SK-N-SH (cell line): Measurements from ENCODE around the gene SLC26A3. TPM values are rescaled to one million over a fixed set of nuclear protein-coding genes. Genes with fewer than 3 reads are reported as not detected.
A peak's percentile ranks its signal among the peaks of the same experiment; 100 is the strongest.

Experiments used
- CTCF ChIA-PET: fragments of 300-600, 350-600 bp; formaldehyde crosslinking; extraction: SDS; loops from one replicate; lab custom pipeline; 2021; lab: Yijun Ruan, JAX
- POLR2A ChIA-PET: fragments of 350-600 bp; sonication (Branson Sonifier 250); formaldehyde crosslinking; extraction: SDS; loops from one replicate; lab custom pipeline; 2020; ENCODE audit warnings: antibody characterized with exemption, inconsistent platforms; lab: Yijun Ruan, JAX
- DNase-seq: peaks from one replicate; pipeline ENCODE4 v3.0.0; 2012
- H2AFZ ChIP-seq: fragments of 200-600 bp; sonication (generic); 2 replicates; pipeline ENCODE4 v1.8.1; 2016; ENCODE audit warnings: antibody characterized with exemption, mild to moderate bottlenecking, low read depth
- H3F3A ChIP-seq: fragments of 200-600 bp; sonication (generic); replicated peaks from 2 replicates; pipeline ENCODE3; 2016; ENCODE audit warnings: antibody characterized with exemption, mild to moderate bottlenecking; ENCODE audit not compliant: insufficient read depth
- H3K27ac ChIP-seq, 2 experiments: fragments of 200-500 bp in 1 of 2; fragments of 200-600 bp in 1 of 2; sonication (Bioruptor generic) in 1 of 2; sonication (generic), shearing (Covaris generic) in 1 of 2; 2 replicates each; pipeline versions ENCODE4 v1.5.1 to v1.6.1; 2014 to 2016; ENCODE audit warnings: low read depth in 2 of 2, inconsistent platforms in 1 of 2, low read length in 1 of 2, mild to moderate bottlenecking in 1 of 2, mixed read lengths in 1 of 2
- H3K27me3 ChIP-seq: fragments of 200-600 bp; sonication (generic), shearing (Covaris generic); 2 replicates; pipeline ENCODE4 v1.6.1; 2016; ENCODE audit warnings: mixed run types; ENCODE audit not compliant: insufficient read depth
- H3K36me3 ChIP-seq, 2 experiments: fragments of 200-500 bp in 1 of 2; fragments of 200-600 bp in 1 of 2; sonication (Bioruptor generic) in 1 of 2; sonication (generic) in 1 of 2; replicated peaks in 1 of 2; 2 replicates each; pipeline versions ENCODE3 to v1.5.1; 2014 to 2016; ENCODE audit warnings: low read length in 1 of 2, mild to moderate bottlenecking in 1 of 2; ENCODE audit not compliant: insufficient read depth in 2 of 2, control insufficient read depth in 1 of 2
- H3K4me1 ChIP-seq, 2 experiments: fragments of 200-500 bp in 1 of 2; fragments of 200-600 bp in 1 of 2; sonication (Bioruptor generic) in 1 of 2; sonication (generic), shearing (Covaris generic) in 1 of 2; 2 replicates each; pipeline versions ENCODE4 v1.5.1 to v1.6.1; 2014 to 2016; ENCODE audit warnings: low read depth in 1 of 2, low read length in 1 of 2, mixed run types in 1 of 2; ENCODE audit not compliant: insufficient read depth in 2 of 2, control insufficient read depth in 1 of 2
- H3K4me2 ChIP-seq: fragments of 200-600 bp; sonication (generic), shearing (Covaris generic); 2 replicates; pipeline ENCODE4 v1.6.1; 2017; ENCODE audit warnings: mixed run types
- H3K4me3 ChIP-seq, 2 experiments: fragments of 200-500 bp in 1 of 2; fragments of 200-600 bp in 1 of 2; sonication (Bioruptor generic) in 1 of 2; sonication (generic), shearing (Covaris generic) in 1 of 2; 2 replicates each; pipeline versions ENCODE4 v1.5.1 to v1.8.1; 2014 to 2016; ENCODE audit warnings: low read depth in 2 of 2, inconsistent platforms in 1 of 2, low read length in 1 of 2, mild to moderate bottlenecking in 1 of 2, mixed read lengths in 1 of 2, moderate library complexity in 1 of 2
- H3K79me2 ChIP-seq: fragments of 200-600 bp; sonication (generic); 2 replicates; pipeline ENCODE4 v1.8.1; 2017; ENCODE audit warnings: mild to moderate bottlenecking; ENCODE audit not compliant: insufficient read depth
- H3K9ac ChIP-seq: fragments of 200-600 bp; sonication (generic); 2 replicates; pipeline ENCODE4 v1.6.1; 2017; ENCODE audit warnings: mixed run types
- H3K9me2 ChIP-seq: fragments of 200-600 bp; sonication (generic); 2 replicates; pipeline ENCODE4 v1.6.1; 2017; ENCODE audit warnings: mixed run types
- H3K9me3 ChIP-seq: fragments of 200-600 bp; sonication (generic); 2 replicates; pipeline ENCODE4 v1.6.1; 2017; ENCODE audit warnings: mixed run types, mild to moderate bottlenecking, moderate library complexity
- H4K20me1 ChIP-seq: fragments of 200-600 bp; sonication (generic); 2 replicates; pipeline ENCODE4 v1.6.1; 2017; ENCODE audit warnings: mild to moderate bottlenecking, mixed run types; ENCODE audit not compliant: insufficient read depth
- CHD2 ChIP-seq: fragments of 150-350 bp; IDR thresholded peaks from 2 replicates; pipeline ENCODE4 v1.6.1; 2018; ENCODE audit warnings: low read length; ENCODE audit not compliant: partially characterized antibody
- FOSL2 ChIP-seq: IDR thresholded peaks from 2 replicates; pipeline ENCODE4 v1.4.0; 2012; ENCODE audit warnings: low read depth, mild to moderate bottlenecking, moderate library complexity, borderline replicate concordance
- FOXJ3 ChIP-seq: sonication (generic); formaldehyde crosslinking; IDR thresholded peaks from 2 replicates; pipeline ENCODE4 v1.5.1; 2020; ENCODE audit warnings: mild to moderate bottlenecking, missing genetic modification reagents
- GABPA ChIP-seq: IDR thresholded peaks from 2 replicates; pipeline ENCODE4 v1.4.0; 2012; ENCODE audit warnings: low read depth, mild to moderate bottlenecking
- JUND ChIP-seq: IDR thresholded peaks from 2 replicates; pipeline ENCODE4 v1.4.0; 2012
- POLR2AphosphoS5 ChIP-seq: IDR thresholded peaks from 2 replicates; pipeline ENCODE4 v1.6.1; 2012; ENCODE audit warnings: low read depth, low read length
- RAD21 ChIP-seq: IDR thresholded peaks from 2 replicates; pipeline ENCODE4 v1.6.1; 2012; ENCODE audit warnings: mild to moderate bottlenecking, low read length
- RXRA ChIP-seq: IDR thresholded peaks from 2 replicates; pipeline ENCODE4 v1.4.0; 2012; ENCODE audit warnings: low read depth, mild to moderate bottlenecking, borderline replicate concordance
- TEAD4 ChIP-seq: IDR thresholded peaks from 2 replicates; pipeline ENCODE4 v1.4.0; 2012; ENCODE audit warnings: mild to moderate bottlenecking, borderline replicate concordance; ENCODE audit not compliant: insufficient read depth
- YY1 ChIP-seq: IDR thresholded peaks from 2 replicates; pipeline ENCODE4 v1.4.0; 2012; ENCODE audit warnings: low read depth, mild to moderate bottlenecking
- WGBS: methylation state at CpG from one replicate; pipeline ENCODE4 v1.1.6; 2017; ENCODE audit warnings: low lambda C conversion rate; 5-methylcytosine and 5-hydroxymethylcytosine counted together
- polyA plus RNA-seq, 3 experiments: library from polyadenylated mRNA; depleted of rRNA; stranded (reverse); fragments of >200 nt; gene quantifications; 2 replicates each; pipeline ENCODE4 v1.2.3, GENCODE V29; 2012
- TF ChIP-seq, protein P1 (sequence below): IDR thresholded peaks from 2 replicates; pipeline ENCODE4 v1.4.0; 2012; ENCODE audit warnings: low read depth, borderline replicate concordance
- TF ChIP-seq, protein P2 (sequence below): IDR thresholded peaks from 2 replicates; pipeline ENCODE4; 2012
- TF ChIP-seq, protein P3 (sequence below): fragments of 150-350 bp; IDR thresholded peaks from 2 replicates; pipeline ENCODE4 v1.6.1; 2016; ENCODE audit warnings: mild to moderate bottlenecking, low read depth, low read length

Gene SLC26A3
- polyA plus RNA-seq, 1 of the 3 experiments (the other 2 are of a cell fraction): not detected

DNA sequence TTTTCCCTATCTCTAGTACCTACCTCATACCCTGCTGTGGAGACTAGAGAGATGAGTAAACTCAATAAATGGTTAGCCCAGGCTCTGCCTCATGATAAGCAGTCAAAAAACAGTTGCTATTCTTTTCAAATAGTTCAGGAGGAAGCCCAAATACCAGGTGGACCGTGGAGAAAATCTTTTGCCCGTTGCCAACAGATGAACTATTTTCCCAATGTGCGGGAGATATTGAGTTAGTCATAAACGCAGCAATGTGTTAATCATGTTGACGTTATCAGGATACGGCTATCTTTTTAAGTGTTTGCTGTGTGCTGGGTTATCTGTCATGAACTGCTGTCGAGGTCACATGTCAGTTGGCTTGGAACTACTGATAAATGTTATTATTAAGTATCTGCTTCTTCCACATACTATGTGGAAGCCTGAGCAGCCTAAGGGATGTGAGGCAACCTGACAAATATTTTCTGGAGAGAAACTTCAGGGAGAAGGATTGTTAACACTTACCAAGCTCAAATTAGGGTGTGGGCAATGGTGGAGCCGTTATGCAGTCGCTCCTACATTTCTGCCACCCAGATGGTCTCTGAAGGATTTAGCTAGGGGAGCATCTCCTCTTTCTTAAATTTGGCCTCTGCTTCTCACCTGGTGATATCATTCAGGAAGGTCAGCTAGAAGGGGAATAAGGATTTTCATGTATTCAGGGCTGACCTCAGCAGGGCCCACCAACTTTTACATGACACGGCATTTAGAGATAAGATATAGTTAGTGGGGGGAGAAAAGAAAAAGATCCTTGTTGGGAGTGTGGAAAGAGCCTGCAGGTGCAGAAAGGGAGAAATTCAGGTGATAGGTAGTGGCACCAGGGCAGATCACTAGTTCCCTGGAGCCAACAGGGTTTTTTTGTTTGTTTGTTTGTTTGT, 33.5 kb upstream of the SLC26A3 start (continued):
- TF ChIP-seq, protein P1, sequence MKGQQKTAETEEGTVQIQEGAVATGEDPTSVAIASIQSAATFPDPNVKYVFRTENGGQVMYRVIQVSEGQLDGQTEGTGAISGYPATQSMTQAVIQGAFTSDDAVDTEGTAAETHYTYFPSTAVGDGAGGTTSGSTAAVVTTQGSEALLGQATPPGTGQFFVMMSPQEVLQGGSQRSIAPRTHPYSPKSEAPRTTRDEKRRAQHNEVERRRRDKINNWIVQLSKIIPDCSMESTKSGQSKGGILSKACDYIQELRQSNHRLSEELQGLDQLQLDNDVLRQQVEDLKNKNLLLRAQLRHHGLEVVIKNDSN: 0 out of 2 replicates have a peak, but pooled peaks have one; percentile 11
- TF ChIP-seq POLR2AphosphoS5 (no peak), CHD2 (peak; percentile 54)

GRCh38 chr7:107834401-107834800, 31.4 kb upstream of the SLC26A3 start:
- H3K4me2 ChIP-seq: no peak overlapping the region
- TF ChIP-seq FOXJ3 (CRISPR knock-in tag): no peak
- no peak for TF ChIP-seq YY1
- no peak for TF ChIP-seq JUND
- no peak for TF ChIP-seq RXRA
- no peak for TF ChIP-seq RAD21
- TF ChIP-seq, protein P2, sequence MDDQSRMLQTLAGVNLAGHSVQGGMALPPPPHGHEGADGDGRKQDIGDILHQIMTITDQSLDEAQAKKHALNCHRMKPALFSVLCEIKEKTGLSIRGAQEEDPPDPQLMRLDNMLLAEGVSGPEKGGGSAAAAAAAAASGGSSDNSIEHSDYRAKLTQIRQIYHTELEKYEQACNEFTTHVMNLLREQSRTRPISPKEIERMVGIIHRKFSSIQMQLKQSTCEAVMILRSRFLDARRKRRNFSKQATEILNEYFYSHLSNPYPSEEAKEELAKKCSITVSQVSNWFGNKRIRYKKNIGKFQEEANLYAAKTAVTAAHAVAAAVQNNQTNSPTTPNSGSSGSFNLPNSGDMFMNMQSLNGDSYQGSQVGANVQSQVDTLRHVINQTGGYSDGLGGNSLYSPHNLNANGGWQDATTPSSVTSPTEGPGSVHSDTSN: no peak
- TF ChIP-seq FOSL2: no peak
- TF ChIP-seq, protein P3, sequence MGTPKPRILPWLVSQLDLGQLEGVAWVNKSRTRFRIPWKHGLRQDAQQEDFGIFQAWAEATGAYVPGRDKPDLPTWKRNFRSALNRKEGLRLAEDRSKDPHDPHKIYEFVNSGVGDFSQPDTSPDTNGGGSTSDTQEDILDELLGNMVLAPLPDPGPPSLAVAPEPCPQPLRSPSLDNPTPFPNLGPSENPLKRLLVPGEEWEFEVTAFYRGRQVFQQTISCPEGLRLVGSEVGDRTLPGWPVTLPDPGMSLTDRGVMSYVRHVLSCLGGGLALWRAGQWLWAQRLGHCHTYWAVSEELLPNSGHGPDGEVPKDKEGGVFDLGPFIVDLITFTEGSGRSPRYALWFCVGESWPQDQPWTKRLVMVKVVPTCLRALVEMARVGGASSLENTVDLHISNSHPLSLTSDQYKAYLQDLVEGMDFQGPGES: no peak
- no peak for TF ChIP-seq GABPA
- no peak for TF ChIP-seq TEAD4
- 67% methylated on average over 1 of the region's 1 CpG for WGBS

More at GRCh38 chr7:107834401-107834800, 31.4 kb upstream of the SLC26A3 start:
- Histone ChIP-seq H3K4me3 (no peak overlapping the region), H3K27me3 (peaks cover 4% of the 10 kb centered on the region; the same call in 1 of the 2 replicates), H3K79me2 (no peaks in the 10 kb centered on the region), H3F3A (no peaks in the 10 kb centered on the region), H3K9ac (no peak overlapping the region), H3K9me3 (no peaks in the 10 kb centered on the region), H3K9me2 (no peaks in the 10 kb centered on the region), H2AFZ (no peak overlapping the region), H3K36me3 (no peaks in the 10 kb centered on the region), H4K20me1 (no peaks in the 10 kb centered on the region), H3K27ac (no peak overlapping the region), H3K4me1 (peaks cover 0 to 7% of the 10 kb centered on the region in 2 experiments; a peak in 2 of 4 replicates)
- no peak for DNase-seq
- ChIA-PET POLR2A (no interaction called here), CTCF (interaction anchor here (0.8 to 2.4 kb wide), 7 partner anchors 12 to 91 kb away, joined by 3 to 6 read pairs (median 4); no protein-coding TSS in a partner anchor)
